Hippocampal formation (tissue), 2 donors: ENCODE measurements around the gene VPS39.
"Not testable (repeated sequence)": the region's sequence is repeated elsewhere in the genome, so short reads cannot be mapped to it uniquely, and the experiment has no call there.

Experiments
- DNase-seq, 2 donors: peaks; one replicate each; lab custom pipeline; 2025; lab: John Stamatoyannopoulos, UW

VPS39 gene, protein sequence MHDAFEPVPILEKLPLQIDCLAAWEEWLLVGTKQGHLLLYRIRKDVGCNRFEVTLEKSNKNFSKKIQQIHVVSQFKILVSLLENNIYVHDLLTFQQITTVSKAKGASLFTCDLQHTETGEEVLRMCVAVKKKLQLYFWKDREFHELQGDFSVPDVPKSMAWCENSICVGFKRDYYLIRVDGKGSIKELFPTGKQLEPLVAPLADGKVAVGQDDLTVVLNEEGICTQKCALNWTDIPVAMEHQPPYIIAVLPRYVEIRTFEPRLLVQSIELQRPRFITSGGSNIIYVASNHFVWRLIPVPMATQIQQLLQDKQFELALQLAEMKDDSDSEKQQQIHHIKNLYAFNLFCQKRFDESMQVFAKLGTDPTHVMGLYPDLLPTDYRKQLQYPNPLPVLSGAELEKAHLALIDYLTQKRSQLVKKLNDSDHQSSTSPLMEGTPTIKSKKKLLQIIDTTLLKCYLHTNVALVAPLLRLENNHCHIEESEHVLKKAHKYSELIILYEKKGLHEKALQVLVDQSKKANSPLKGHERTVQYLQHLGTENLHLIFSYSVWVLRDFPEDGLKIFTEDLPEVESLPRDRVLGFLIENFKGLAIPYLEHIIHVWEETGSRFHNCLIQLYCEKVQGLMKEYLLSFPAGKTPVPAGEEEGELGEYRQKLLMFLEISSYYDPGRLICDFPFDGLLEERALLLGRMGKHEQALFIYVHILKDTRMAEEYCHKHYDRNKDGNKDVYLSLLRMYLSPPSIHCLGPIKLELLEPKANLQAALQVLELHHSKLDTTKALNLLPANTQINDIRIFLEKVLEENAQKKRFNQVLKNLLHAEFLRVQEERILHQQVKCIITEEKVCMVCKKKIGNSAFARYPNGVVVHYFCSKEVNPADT

DNA sequence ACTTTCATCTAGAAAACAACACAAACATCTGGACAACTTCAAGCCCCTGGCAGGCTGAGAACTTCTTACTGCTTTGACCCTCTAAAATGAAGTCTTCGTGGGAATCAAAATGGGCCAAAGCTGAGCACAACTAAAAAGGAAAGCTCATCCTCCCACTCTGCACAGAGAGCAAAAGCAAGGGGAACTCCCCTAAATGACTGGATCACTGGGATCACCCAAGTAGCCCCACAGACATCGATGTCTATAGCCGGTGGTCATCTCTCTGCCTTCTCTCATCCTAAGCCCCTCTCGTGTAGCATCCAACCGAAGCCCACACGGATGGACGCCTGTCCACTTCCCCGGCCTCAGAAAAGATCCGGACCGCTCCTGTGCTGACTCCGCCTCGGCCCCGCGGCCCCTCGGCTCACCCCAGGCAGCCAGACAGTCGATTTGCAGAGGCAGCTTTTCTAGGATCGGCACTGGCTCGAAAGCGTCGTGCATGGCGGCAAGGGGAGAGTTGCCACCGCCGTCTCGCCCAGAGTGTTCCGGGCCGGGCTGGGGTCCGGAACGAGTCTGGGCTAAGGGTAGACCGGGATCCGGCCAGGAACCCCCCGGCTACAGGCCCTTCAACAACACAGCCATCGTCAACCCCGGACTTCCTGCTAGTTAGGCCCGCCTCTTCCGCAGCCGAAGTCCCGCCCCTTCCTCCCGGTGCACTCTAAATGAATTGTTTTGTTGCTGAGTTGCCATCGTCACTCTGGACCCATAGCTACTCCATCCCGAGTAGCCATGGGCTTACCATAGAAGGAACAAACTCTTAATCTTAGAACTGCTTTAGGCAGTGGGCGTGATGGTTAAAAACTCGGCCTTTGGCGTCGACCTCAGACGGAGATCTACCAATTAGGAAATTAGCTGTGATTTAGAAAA is at the start of gene VPS39:
TSS of gene VPS39 (minus strand) at position 631 of the 906 bp plus-strand sequence. CDS start at position 480, 151 bp downstream.
- peak; percentile 77 to 78 for DNase-seq

DNA sequence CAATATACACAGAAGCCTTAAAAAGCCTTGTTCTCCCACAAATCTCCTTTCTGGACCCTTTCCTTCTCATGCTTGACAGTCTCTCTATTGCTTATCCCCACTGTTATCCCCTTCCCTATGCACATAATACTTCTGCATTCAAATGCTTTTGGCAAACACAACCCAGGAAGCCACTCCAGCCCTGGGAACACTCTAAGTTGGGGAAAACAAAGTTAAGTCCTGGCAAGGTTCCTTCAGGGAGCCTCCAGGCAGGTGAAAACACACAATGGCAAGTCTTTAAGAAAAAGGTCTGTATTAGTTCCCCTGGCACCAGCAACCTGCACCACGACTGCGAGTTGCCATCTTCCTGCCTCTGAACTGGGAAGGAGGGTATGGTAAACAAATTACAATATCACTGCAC is 45.2 kb upstream of the VPS39 start:
- DNase-seq: no peak

DNA sequence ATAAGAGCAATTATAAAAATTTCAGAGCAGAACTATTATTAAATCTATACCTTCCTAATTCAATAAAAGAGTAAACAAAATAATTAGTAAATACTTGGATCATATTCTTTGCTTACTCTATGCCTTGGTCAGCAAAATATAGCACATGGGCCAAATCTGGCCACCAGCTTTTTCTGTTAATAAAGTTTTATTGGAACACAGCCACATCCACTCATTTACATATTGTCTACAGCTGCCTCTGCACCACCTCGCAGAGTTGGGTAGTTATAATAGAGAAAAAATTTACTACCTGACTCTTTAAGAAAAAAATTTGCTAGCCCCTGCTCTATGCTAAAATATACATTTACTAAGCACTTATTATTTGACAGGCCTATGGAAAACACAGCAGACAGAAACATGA is 32.7 kb upstream of the VPS39 start:
- no peak for DNase-seq

DNA sequence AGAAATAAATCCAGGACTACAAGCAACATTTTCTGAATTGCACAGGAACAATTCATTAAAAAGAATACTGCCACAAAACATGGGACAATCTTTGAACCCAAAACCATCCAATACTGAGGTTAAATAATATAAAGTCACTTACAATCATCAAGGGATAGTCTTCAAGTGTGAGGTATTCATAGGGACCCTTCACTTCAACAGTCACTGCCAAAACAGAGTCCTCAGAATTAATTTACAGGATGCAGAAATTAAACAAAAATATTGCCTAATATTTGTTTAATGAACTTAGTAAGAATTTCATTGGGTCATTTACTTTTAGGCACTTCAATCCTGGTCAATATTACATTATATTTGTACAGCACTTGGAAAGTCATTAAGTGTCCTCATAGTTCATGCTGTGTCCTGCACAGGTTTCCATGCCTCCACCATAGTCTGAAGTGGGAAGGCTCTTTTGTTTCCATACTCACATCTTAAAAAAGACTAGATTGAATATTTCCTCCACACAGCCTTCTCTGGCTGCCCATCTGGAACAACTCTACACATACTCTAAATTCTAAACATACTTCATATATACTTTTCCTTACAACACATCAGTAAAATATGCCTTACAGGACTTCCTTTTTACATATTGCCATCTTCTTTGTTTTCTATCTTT is 31.6 kb upstream of the VPS39 start:
- no peak for DNase-seq

DNA sequence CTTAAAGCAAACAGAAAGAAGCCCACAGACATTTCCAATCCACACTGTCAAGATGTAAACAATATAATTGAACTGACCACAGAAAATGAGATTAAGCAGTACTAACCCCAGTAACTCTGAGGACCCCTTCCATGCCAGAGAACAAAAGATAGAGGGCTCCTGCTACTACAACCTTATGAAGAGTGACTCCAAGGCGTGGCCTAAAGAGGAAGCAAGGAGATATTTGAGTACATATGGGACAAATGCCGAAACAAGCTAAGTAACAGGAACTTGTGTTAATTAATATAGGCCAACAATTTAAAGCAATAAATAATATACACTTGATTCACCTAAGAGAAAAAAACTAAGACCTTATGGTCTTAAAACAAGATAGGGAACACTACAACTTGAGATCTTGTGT is 25.0 kb upstream of the VPS39 start:
- DNase-seq: no peak

DNA sequence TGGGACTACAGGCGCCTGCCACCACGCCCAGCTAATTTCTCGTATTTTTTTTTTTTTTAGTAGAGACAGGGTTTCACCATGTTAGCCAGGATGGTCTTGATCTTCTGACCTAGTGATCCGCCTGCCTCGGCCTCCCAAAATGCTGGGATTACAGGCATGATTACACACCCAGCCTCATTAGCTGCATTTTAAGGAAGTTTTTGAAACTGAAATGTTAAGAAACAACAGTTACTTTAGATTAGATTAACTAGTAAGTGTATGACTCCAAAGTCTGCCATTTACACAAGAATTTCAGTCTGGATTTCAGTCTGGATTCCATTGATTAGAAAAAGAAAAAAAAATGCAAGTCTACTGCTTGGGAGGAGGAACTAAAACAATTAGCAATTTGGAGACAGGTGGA is 24.5 kb upstream of the VPS39 start:
- no peak for DNase-seq

DNA sequence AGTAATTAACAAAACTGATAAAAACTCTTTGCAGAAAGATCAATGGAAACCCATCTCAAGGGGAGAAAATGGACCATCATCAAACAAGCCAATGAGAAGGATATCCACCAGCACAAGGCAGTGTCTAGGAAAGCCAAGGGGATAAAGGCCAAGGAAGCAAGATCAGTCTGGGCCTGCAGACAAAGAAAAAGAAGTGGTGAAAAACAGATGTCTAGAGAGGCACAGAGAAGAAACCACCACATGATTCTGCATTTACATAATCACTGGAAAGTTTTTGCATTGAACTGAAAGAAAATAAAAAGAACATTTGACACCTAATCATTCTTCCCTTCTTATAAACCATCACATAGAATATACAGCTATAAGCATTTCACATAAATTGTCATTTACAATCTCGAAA is 23.0 kb upstream of the VPS39 start:
- DNase-seq: no peak

DNA sequence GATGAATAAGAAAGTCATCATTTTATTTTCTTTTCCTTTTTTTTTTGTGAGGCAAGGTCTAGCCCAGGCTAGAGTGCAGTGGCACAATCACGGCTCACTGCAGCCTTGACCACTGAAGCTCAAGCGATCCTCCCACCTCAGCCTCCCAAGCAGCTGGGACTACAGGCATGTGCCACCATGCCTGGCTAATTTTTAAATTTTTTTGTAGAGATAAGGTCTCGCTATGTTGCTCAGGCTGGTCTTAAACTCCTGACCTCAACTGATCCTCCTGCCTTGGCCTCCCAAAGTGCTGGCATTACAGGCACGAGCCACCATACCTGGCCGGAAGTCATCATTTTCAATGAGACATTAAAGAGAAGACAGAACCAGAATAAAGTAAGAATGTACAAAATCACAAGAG is 20.9 kb upstream of the VPS39 start:
- not testable (repeated sequence) for DNase-seq

DNA sequence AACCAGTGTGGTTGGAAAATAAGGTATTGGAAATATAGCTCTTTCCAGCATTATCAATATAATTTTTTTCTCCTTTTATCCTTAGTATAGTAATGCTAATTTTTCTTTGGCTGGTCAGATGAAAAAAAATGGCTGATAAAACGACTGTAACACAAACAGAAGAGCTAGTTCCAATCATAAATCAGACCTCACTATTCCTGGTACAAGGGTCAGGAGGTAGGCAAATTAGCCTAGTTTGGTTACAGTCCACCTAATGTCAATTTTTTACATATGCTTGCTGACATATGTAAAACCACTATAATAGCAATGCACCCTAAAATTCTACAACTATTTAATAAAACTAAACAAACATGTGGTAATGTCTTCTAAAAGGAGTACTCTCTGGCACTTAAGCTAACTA is 19.9 kb upstream of the VPS39 start:
- no peak for DNase-seq

DNA sequence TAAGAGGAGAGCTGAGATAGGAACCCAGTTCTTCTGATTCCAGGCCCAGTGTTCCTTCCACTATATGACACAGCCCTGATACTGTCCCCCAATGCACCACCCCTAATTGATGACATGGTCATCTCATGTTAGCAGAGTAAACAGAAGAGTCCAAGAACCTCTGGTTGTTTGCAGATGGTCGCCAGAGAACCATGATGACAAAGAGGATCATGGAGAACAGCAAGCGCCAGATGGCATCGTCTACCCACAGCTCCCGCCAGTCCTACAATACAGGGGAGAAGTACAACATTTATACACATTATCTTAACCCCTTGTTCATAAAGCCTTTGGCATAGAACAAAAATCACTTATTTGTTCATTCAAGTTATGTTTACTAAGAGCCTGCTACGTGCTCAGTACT is 18.5 kb upstream of the VPS39 start:
- peak; percentile 36 to 53 for DNase-seq

DNA sequence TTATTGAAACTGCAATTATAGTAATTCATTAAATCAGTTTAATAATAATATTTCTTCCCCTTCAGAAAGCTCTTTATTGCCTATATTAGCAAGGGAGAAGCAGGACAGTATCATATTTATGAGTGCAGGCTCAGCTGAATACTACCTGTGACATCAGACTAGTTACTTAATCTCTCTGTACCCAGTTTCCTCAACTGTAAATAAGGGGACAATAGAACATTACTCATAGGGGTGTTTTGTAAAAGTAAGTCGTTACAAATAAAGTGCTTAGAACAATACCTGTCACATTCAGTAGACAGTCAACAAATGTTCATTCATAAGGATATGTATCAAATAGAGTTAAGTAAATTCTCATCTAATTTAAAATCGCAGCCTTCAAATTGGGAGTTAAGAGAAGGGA is 12.1 kb upstream of the VPS39 start:
- no peak for DNase-seq

DNA sequence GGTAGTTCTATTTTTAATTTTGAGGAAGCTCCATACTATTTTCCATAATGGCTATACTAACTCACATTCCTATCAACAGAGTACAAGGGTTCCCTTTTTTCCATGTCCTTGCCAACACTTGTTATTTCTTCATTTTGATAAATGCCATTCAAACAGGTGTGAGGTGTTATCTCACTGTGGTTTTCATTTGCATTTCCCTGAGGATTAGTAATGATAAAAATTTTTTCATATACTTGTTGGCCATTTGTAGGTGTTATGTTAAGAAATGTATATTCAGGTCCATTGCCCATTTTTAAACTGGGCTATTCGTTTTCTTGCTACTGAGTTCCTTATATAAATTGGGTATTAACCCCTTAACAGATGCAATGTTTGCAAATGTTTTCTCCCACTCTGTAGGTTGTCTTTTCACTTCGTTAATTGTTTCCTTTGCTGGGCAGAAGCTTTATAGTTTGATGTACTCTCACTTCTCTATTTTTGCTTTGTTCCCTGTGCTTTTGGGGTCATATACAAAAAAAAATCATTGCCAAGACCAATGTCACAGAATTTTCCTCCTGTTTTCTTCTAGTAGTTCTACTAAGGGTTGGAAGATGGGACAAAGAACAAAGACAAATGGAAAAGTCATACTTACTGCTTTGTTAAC is 11.0 kb upstream of the VPS39 start:
- no peak for DNase-seq

DNA sequence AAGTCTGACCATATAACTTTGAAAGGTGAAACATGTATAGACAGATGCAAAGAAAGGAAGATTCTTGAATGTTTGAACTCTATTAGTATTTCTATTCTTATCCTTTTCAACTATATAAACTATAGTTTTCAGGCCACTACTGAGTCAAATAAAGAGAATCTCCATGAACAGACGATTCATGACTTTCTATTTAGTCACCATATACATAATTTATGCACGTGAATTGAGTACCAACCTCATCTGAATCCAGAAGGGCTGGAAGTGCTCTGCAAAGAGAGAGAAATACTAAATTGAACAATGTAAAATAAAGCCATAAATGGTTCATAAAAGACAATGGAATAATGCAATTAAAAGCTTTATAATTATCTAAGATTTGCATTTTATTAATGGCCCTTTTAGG is 9.5 kb upstream of the VPS39 start:
- no peak for DNase-seq

DNA sequence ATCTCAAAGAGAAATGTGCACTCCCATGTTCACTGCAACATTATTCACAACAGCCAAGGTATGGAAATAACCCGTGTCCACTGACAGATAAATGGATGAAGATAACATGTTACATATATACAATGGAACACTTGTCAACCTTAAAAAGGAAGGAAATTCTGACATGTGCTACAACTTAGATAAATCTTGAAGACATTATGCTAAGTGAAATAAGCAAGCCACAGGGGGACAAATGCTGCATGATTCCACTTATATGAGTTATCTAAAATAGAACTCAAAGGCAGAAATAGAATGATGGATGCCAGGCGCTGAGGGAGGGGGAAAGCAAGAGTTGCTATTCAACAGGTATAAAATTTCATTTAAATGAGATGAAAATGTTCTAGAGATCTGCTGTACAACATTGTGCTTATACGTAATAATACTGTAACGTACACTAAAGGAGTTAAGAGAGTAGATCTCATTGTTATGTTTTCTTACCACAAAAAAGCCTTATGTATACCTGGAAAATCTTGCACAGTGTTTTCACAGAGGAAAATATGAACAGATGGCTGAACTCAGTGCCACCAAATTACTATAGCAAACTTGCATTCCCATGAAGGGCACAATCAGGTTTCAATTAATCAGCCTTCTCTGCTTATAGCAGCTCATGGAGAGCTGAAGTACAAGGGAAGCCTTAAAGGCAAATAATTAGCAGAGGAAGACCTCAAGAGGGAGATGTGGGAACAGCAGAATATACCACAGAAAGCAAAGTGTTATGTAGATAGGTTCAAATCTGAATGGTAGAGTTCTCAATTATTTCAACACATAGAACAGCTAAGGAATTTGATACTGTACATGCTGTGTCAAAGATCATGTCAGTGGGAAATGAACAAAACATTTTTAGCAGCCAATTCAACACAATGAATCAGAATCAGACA is 8.1 kb upstream of the VPS39 start:
- DNase-seq: no peak

DNA sequence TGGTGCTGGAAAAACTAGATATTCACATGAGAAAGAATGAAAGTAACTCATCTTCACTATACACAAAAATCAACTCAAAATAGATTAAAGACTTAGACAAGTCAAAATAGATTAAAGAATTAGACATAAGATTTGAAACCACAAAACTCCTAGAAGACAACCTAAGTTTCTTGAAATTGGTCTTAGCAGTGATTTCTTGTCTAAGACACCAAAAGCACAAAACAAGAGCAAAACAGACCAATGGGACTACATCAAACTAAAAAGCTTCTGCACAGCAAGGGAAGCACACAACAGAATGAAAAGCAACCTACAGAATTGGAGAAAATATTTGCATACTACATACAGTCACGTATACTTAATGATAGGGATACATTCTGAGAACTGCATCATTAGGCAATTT is 6.5 kb upstream of the VPS39 start:
- DNase-seq: no peak

DNA sequence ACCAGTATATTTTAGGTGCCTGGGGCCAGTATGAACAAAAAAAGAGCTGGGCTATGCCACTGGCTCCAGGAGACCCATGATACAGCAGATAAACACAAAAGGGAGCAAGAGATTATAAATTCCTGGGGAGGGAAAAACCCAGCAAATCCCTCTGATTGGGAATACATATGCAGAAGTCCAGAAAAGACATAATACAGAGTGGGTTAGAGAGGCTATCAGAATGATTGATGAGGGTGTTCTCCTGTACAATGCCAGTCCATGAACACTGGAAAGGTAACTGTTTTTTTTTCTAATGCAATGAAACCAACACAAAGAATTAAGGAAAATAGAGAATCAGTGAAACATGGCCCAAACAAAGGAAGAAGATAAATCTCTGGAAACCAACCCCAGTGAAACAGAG is 5.4 kb upstream of the VPS39 start:
- DNase-seq: no peak

DNA sequence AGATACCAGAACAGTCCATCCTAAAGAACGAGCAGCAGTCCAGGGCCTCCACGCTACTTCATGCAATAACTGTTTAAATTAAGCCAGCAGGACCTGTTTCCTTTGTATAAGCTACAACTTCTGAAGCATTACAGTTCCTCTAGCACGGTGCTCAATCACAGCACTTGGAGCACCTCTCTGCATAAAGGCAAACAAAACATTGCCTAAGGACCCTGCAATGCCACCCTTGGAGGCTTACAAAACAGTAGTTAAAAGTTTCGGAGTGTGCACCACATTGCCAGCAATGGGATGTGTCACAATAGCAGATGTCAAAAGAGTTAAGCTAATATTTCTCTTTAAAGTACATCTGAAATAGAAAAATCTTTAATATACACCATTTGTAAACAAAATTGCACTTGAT is 2.6 kb upstream of the VPS39 start:
- DNase-seq: no peak

DNA sequence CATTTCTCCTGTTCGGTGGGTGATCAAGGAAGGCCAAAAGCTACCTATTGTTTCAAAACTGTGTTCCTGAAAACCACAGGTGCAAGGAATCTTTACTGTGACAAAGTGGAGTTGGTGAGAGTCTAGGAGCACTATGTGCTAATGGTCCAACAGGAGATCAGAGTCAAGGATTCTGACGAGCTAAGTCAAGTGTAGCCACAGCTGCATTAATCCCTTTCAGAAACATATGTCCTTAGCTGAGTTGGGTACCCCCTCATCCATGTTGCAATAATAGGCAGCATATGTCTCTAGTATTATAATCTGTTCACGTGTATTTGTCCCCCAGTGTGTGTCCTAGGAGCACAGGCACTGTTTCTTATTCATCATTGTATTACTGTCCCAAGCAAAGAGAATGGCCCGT is 1.7 kb downstream of the VPS39 start:
- no peak for DNase-seq

DNA sequence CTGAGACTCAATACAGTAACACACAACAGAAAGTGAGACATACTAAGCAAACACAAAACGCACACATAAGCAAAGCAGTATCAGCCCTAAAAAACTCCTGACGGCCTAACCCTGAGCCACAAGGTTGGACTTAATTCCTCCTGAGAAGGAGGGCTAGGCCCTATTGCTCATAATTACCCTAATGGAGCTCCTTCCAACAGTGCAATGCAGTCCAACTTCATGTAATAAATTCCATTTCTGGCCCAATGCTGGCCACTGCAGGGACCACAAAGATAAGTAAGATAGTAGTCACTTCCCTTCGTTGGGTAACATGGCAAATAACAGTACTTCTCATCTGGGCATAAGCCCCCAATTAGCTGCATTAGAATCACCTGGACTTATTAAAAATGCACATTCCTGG is 4.2 kb downstream of the VPS39 start:
- DNase-seq: no peak

DNA sequence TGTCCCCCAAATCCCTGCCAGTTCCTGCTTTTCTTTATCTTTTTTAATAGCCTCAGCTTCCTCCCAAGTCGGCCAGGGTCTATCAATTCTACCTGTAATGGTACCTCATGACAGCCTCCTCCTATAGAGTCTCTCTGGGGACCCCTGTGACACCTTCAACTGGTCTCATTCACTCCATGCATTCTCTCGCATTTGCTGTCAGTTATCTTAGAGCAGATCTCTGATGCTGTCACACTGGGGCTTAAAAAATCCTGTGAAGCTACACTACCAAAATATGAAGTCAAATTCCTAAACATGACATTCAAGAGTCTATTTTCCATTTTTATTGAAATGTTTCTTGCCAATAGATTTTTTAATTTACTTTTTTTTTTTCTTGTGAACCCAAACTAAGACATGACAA is 5.5 kb downstream of the VPS39 start:
- no peak for DNase-seq
